NCI-H82 (cell line): ENCODE data around the gene E2F4.

Experiments
- DNase-seq: peaks from one replicate; lab custom pipeline; 2025; lab: John Stamatoyannopoulos, UW

E2F4 gene

DNA sequence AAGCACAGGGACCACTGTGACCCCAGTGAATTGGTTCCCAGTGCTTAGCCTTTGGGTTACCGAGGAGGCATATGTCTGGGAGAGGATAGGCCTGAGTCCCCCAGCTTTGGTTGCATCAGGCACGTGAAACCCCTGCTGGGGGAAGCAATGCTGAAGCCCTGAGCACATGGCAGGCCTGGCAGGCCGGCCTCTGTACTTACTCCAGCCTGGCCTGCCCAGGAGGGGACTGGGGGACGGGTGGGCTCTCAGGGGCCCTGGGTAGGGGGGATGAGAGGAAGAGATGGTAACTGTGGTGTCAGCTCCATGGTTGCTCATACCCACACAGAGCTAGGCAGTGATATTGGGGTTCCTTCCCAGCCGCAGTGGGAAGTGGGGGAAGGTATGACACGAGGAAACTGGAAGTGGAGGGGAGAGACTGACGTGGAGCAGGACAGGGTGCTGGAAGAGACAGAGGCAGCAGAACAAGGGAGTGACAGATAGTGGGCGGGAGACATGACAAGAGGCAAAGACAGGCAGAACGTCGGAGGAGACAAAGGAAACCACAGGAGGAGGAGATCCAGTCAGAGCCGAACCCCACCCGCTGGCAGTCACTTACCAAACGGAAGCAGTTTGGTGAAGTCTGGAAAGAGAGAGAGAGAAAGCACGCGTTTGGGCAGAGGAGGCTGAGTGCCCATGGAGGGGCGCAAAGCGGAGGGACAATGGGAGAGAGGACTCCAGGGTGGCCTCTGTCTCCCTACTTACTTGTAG lies 44.0 kb downstream of the E2F4 start:
- no peak for DNase-seq

- DNase-seq, result peak; percentile 77
These were observed 44.8 kb downstream of the E2F4 start for GRCh38 chr16:67236563-67237395.

- DNase-seq, result no peak
These were observed 45.7 kb downstream of the E2F4 start for GRCh38 chr16:67237396-67238277.

GRCh38 chr16:67238278-67238575 lies 46.3 kb downstream of the E2F4 start:
- no peak for DNase-seq

DNA sequence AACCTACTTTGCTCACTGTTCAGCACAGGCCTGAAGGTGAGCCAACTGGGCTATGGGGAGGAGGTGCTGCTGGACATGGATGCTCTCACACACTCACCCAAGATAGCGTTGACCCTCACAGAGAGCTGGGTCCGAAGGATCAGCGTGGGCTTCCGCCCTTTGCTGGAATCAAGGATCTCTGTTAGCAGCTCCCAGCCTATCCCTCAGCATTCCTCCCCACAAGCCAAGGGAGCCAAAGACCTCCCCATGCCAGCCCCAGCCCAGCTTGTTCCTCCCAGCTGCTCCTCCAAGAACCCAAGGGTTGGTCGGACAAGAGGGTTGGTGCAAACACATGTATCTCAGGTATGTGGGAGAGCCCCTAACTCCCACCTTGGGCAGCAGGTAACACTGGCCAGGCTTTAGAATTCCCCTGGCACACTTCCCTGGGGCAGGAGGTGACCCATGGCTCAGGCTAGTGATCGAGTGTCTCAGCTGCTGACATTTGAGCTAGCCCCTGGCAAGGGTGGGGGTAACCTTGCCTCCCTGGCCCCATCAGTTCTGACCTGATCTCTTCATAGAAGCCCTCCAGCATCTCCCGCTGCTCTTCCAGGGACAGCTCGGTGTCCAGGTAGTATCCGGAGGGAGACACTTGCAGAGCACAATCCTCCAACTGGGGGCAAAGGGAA lies 47.0 kb downstream of the E2F4 start:
- no peak for DNase-seq

GRCh38 chr16:67240506-67240905 lies 48.6 kb downstream of the E2F4 start:
- DNase-seq, result no peak

DNA sequence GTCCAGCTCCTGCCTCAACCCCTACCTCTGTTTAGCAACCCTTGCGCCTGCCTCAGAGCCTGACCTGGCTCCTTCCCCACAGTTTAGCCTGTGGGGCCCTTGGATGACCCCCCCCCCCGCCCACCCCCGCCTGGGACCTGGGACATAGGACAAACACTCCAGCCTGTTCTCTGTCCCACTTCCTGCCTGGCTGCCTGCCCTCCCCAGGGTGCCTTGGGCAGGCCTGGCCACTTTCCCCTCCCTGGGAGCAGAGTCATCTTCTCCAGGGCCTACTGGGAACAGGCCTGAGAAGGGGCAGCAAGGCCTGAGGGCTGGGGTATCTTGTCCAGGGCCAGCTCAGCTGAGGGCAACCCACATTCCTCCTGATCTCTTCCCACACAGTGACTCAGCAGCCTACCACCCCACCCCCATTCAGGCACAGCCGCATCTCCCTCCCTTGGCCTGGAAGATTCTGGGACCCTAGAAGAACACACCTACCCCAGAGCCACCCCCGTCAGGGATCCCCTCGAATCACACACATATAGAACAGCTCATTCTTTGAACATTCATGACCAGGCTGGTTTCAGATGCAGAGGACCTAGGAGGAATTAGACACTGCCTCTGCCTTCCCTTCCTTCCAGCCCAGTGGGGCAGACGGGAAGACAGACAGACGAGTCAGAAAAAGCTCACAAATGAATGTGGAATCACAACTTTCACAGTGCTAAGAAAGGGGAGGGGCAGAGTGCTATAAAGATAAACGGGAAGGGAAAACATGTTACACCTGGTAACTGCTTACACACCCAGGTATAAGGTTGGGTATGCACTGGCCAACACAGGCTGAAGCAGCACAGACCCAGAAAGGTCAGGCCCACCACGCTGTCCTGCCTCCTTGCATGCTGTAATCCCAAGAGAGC lies 49.3 kb downstream of the E2F4 start:
- DNase-seq, result no peak

DNA sequence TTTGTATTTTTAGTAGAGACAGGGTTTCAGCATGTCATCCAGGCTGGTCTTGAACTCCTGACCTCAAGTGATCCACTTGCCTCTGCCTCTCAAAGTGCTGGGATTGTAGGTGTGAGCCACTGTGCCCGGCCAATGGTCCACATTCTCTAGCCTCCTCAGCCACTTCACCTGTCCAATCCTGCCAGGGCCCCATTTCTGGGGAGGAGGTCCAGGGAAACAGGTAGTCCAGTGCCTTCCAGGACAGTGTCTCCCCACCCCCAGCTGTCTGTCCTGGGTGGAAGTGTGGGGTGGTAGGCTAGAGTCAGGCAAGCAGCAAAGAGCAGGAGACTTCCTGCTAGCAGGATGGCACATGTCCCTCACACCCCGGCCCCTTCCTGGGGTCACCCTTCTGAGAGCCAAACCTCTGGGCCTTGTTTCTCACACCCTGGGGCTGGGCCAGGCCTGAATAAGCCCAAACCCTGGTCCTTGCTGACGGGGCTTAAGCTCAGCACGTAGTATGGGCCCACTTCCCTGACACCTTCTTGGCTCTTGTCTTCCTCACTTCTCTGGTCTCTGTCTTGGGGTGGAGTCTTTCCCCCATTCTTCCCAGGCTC lies 50.3 kb downstream of the E2F4 start:
- no peak for DNase-seq

GRCh38 chr16:67243481-67243880 lies 51.5 kb downstream of the E2F4 start:
- DNase-seq, result peak; percentile 14

DNA sequence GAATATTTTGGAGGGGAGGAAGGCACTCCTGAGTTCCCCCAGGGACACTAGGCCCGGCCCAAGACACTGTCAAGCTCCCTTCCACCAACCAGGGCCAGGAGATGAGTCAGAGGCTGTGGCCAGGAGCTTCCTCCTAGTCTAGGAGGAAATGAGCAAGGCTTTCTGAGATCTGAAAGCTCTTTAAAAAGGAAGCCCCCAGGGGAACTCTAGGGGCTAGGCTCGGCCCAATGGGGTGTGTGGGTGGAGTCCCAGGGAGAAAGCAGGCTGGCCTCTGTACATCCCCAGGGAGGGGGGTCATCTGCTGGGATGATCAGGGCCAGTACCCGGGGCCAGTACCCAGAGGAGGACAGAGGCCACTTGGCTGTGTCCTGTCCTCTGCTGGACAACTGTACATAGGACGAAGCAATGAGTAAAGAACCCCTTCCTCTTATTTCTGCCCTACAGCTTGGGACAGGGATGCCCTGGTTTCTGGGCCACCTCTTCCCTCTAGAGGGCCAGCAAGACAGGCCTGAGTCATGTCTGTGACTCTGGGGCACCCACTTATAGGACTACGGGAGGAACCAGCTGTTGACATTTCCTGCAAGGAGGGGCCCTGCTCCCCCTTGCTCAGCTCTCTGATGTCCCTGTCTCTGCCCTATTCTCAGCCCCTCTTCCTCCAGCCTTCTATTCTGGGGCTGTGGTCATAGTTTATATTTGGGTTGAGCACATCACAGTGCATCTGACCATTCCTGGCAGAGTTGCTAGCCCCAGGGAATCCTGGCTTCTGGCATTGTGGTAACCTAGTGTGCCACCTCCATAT lies 52.6 kb downstream of the E2F4 start:
- DNase-seq, result peak; percentile 32

DNA sequence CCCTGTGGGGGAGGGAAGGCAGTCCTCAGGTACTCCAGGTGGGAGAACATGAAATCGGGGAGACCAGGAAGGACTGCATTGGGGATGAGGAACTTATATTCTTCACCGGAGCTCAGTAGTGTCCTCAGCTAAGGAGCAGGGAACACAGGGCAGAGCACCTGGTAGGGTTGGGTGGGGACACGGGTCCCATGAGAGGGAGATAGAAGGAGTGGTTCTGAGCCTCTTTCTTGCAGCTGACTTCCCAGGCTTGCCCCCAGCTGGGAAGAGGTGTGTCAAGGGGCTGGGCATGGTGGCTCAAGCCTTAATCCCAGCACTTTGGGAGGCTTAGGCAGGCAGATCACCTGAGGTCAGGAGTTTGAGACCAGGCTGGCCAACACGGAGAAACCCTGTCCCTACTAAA lies 53.2 kb downstream of the E2F4 start:
- DNase-seq, result peak; percentile 82

- DNase-seq, result no peak
These were observed 53.7 kb downstream of the E2F4 start for GRCh38 chr16:67245674-67246080.

- DNase-seq, result peak; percentile 89
These were observed 54.3 kb downstream of the E2F4 start for GRCh38 chr16:67246081-67246755.

GRCh38 chr16:67246756-67247191 lies 54.8 kb downstream of the E2F4 start:
- DNase-seq, result peak; percentile 48

GRCh38 chr16:67247192-67248072 lies 55.5 kb downstream of the E2F4 start, which contains the start of gene FHOD1:
Gene FHOD1, minus strand, starts transcription at chr16:67247481. Its CDS starts 71 bp downstream, at chr16:67247410.
- peak; percentile 97 for DNase-seq

GRCh38 chr16:67248073-67248400 lies 56.1 kb downstream of the E2F4 start:
- DNase-seq, result peak; percentile 41
